ENCODE results near the gene UNCX. TPM values are rescaled to one million over a fixed set of nuclear protein-coding genes. Genes with fewer than 3 reads are reported as not detected.

UNCX gene
- total and polyA plus RNA-seq, 2 of the 8 experiments (the other 6 are each of a cell fraction or from before 2014, with no cell fraction given): not detected

- CTCF ChIA-PET (ENCODE audit: partially characterized antibody): interaction anchor here (0.6 to 2.9 kb wide), 3 partner anchors 11 to 198 kb away, joined by 3 to 24 read pairs (median 3); no protein-coding TSS in a partner anchor
- Histone ChIP-seq H3K23me2 (ENCODE audit: low read depth, low read length) (peaks cover 4% of the 10 kb centered on the region; the same call in 1 of the 2 replicates), H3K27me3 (replicated peaks in 1 of 4; ENCODE audit: control insufficient read depth in 3 of 4, extremely low read depth in 1 of 4, insufficient read depth in 3 of 4, low read length in 3 of 4) (no peaks in the 10 kb centered on the region; a peak in 1 of 7 replicates), H2BK20ac (ENCODE audit: low read length) (no peak overlapping the region), H3K4ac (replicated peaks; ENCODE audit: insufficient read length, low read depth, low read length) (no peak overlapping the region), H2AK5ac (ENCODE audit: low read depth, low read length) (no peak overlapping the region), H4K91ac (replicated peaks; ENCODE audit: insufficient read length, low read length) (no peak overlapping the region), H3K79me1 (ENCODE audit: low read depth, low read length) (no peaks in the 10 kb centered on the region), H3K18ac (ENCODE audit: extremely low read depth, low read length) (no peak overlapping the region), H3K56ac (replicated peaks; ENCODE audit: insufficient read length, low read depth, low read length) (no peak overlapping the region), H2BK120ac (replicated peaks; ENCODE audit: low read depth, low read length) (no peak overlapping the region), H3K9me3 (ENCODE audit: insufficient read depth in 2 of 2, low read depth in 1 of 2, low read length in 1 of 2) (no peaks in the 10 kb centered on the region), H3K36me3 (ENCODE audit: control insufficient read depth in 2 of 4, insufficient read depth in 4 of 4, low read length in 3 of 4) (no peaks in the 10 kb centered on the region), H2BK15ac (ENCODE audit: low read length) (no peak overlapping the region), H2BK12ac (ENCODE audit: low read depth, low read length) (no peak overlapping the region), H3K14ac (ENCODE audit: insufficient read length) (no peak overlapping the region), H2AFZ (ENCODE audit: low read length) (no peak overlapping the region), H3K23ac (ENCODE audit: insufficient read length) (no peak overlapping the region), H3K79me2 (ENCODE audit: control insufficient read depth in 1 of 2, insufficient read depth in 2 of 2, low read length in 2 of 2) (no peaks in the 10 kb centered on the region), H3K9ac (replicated peaks in 1 of 4; ENCODE audit: extremely low read depth in 1 of 4, low read depth in 3 of 4, low read length in 3 of 4) (no peak overlapping the region), H3K4me3 (ENCODE audit: extremely low read depth in 1 of 4, insufficient read depth in 2 of 4, low read depth in 3 of 4, low read length in 4 of 4) (no peak overlapping the region), H3K27ac (ENCODE audit: low read depth, low read length) (no peak overlapping the region), H3K4me1 (replicated peaks in 1 of 4; ENCODE audit: control insufficient read depth in 3 of 4, insufficient read depth in 4 of 4, low read length in 3 of 4) (no peaks in the 10 kb centered on the region), H2BK5ac (ENCODE audit: low read depth, low read length) (no peak overlapping the region), H4K20me1 (replicated peaks in 1 of 2; ENCODE audit: control insufficient read depth in 1 of 2, insufficient read depth in 2 of 2, low read length in 2 of 2) (no peaks in the 10 kb centered on the region), H4K8ac (ENCODE audit: extremely low read depth, insufficient read depth, low read length) (no peak overlapping the region), H3K4me2 (ENCODE audit: insufficient read depth in 1 of 2, low read depth in 2 of 2, low read length in 2 of 2) (no peak overlapping the region), H4K5ac (ENCODE audit: insufficient read length, low read depth, low read length) (no peak overlapping the region)
- DNase-seq (ENCODE audit: low read depth in 1 of 2, low spot score in 2 of 2) (no peak), FAIRE-seq (no peak)
- POLR2A ChIA-PET (ENCODE audit: partially characterized antibody): no interaction called here
- no peak for TF ChIP-seq ZNF274 (IDR thresholded peaks at IDR 0.05; ENCODE audit: borderline replicate concordance, extremely low read depth, low read length)
- TF ChIP-seq TAF7 (optimal IDR thresholded peaks at IDR 0.05; ENCODE audit: borderline replicate concordance, low read depth, low read length): no peak
- TF ChIP-seq HDAC6 (IDR thresholded peaks at IDR 0.05; ENCODE audit: low read depth, low read length): no peak
- no peak for TF ChIP-seq MAFK (IDR thresholded peaks at IDR 0.05; ENCODE audit: low read depth, low read length)
- no peak for TF ChIP-seq JUN (IDR thresholded peaks at IDR 0.05; ENCODE audit: low read depth, low read length)
- no peak for TF ChIP-seq SP4 (IDR thresholded peaks at IDR 0.05; ENCODE audit: low read length)
- TF ChIP-seq GABPA (IDR thresholded peaks at IDR 0.05; ENCODE audit: borderline replicate concordance, insufficient read depth, low read length): no peak
- no peak for TF ChIP-seq NRF1 (IDR thresholded peaks at IDR 0.05; ENCODE audit: low read depth, low read length)
- TF ChIP-seq SIN3A (conservative IDR thresholded peaks at IDR 0.05 in 1 of 2, IDR thresholded peaks at IDR 0.05 in 1 of 2; ENCODE audit: low read depth in 1 of 2, low read length in 2 of 2): no peak
- TF ChIP-seq SUZ12 (IDR thresholded peaks at IDR 0.05; ENCODE audit: low read length): no peak
- no peak for TF ChIP-seq BRCA1 (IDR thresholded peaks at IDR 0.05; ENCODE audit: low read depth, low read length)
- TF ChIP-seq EGR1 (IDR thresholded peaks at IDR 0.05; ENCODE audit: borderline replicate concordance, low read depth, low read length): no peak
- TF ChIP-seq, protein P1, sequence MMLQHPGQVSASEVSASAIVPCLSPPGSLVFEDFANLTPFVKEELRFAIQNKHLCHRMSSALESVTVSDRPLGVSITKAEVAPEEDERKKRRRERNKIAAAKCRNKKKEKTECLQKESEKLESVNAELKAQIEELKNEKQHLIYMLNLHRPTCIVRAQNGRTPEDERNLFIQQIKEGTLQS (IDR thresholded peaks at IDR 0.05; ENCODE audit: insufficient read depth, low read depth, low read length): no peak
- TF ChIP-seq RFX5 (IDR thresholded peaks at IDR 0.05; ENCODE audit: borderline replicate concordance, low read depth, low read length): no peak
- WGBS, 2 experiments (ENCODE audit: extremely low coverage in 1 of 2, insufficient coverage in 1 of 2, insufficient read length in 1 of 2, insufficient replicate concordance in 2 of 2, low coverage in 1 of 2, low lambda C conversion rate in 2 of 2, missing lambda C conversion rate in 1 of 2): 88% methylated on average over 11 of the region's 11 CpGs; no CpG with 5 or more reads in 1 of the 2 experiments
Observed at GRCh38 chr7:1187127-1187526, 45.5 kb upstream of the UNCX start.
